ENCODE measurements around the gene PIR. TPM values are rescaled to one million over a fixed set of nuclear protein-coding genes. Genes with fewer than 3 reads are reported as not detected.

PIR gene
- total and polyA plus RNA-seq, 9 of the 15 experiments (the other 6 are each of a cell fraction or from before 2014, with no cell fraction given), result 7.5 to 29.8 (median 11.5) TPM

- no peak for TF ChIP-seq ARID4B (CRISPR knock-in tag; IDR thresholded peaks at IDR 0.05)
- TF ChIP-seq MITF (IDR thresholded peaks at IDR 0.05), result no peak
Measured at GRCh38 chrX:15395789-15396188, 97.3 kb downstream of the PIR start (continued).

GRCh38 chrX:15391850-15392249, 101.3 kb downstream of the PIR start:
- Histone ChIP-seq H2AFZ (ENCODE audit: low read depth, low read length) (no peak overlapping the region), H3K27ac (ENCODE audit: extremely low read depth, low read depth, low read length) (no peak overlapping the region), H3K4me2 (ENCODE audit: insufficient read depth, low read length) (no peak overlapping the region), H3K4me1 (replicated peaks in 1 of 2; ENCODE audit: control insufficient read depth in 2 of 2, insufficient read depth in 2 of 2, low read length in 2 of 2) (no peaks in the 10 kb centered on the region), H3K9me1 (ENCODE audit: control insufficient read depth, insufficient read depth, low read length) (no peaks in the 10 kb centered on the region), H3K79me2 (ENCODE audit: control insufficient read depth, insufficient read depth, low read length) (no peaks in the 10 kb centered on the region), H4K20me1 (replicated peaks; ENCODE audit: control insufficient read depth, insufficient read depth, low read length) (no peaks in the 10 kb centered on the region), H3K27me3 (ENCODE audit: control insufficient read depth in 2 of 2, insufficient read depth in 2 of 2, low read length in 2 of 2) (no peaks in the 10 kb centered on the region), H3K9me3 (replicated peaks; ENCODE audit: control insufficient read depth, insufficient read depth, low read depth, low read length) (no peaks in the 10 kb centered on the region), H3K9ac (ENCODE audit: insufficient read depth in 1 of 2, low read depth in 2 of 2, low read length in 2 of 2) (no peak overlapping the region), H3K36me3 (ENCODE audit: control insufficient read depth, insufficient read depth, low read length) (no peaks in the 10 kb centered on the region), H3K4me3 (no peak overlapping the region)
- no peak for DNase-seq (ENCODE audit: extremely low read depth in 1 of 4, low spot score in 3 of 4)
- ChIA-PET POLR2A (interaction anchor here (0.6 kb wide), 1 partner anchor 699 kb away, joined by 4 read pairs; no protein-coding TSS in a partner anchor), CTCF (ENCODE audit: low intra/inter-chr PET ratio) (no interaction called here)
- intact Hi-C loops (cut with micrococcal nuclease) (no loop called here), in situ Hi-C loops (cut with MboI) (no loop called here)
- WGBS (ENCODE audit: insufficient coverage, low coverage, missing lambda C conversion rate), result 23% methylated on average over 2 of the region's 4 CpGs
- no peak for FAIRE-seq
- BruUV-seq (replicated peaks), result no TSS peak
- ATAC-seq, result no peak
- TF ChIP-seq RHOXF2B (CRISPR knock-in tag; conservative IDR thresholded peaks at IDR 0.05) (no peak), ZNF668 (CRISPR knock-in tag; IDR thresholded peaks at IDR 0.05) (no peak), ZKSCAN8 (CRISPR knock-in tag; IDR thresholded peaks at IDR 0.05) (no peak), XRCC4 (IDR thresholded peaks at IDR 0.05; ENCODE audit: extremely low read depth, insufficient read depth, insufficient read length) (no peak), SFPQ (IDR thresholded peaks at IDR 0.05; ENCODE audit: low read depth, low read length) (no peak), NKRF (IDR thresholded peaks at IDR 0.05; ENCODE audit: borderline replicate concordance) (no peak), CREB3L1 (IDR thresholded peaks at IDR 0.05; ENCODE audit: borderline replicate concordance, low read depth) (no peak)
